NCI-H2196 treated with DMSO at 0.1 percent for 48 hours (cell line): ENCODE results near the gene CAPN3.

Source experiments
- DNase-seq: peaks from one replicate; lab custom pipeline; 2025; ENCODE audit not compliant: unreplicated experiment; lab: John Stamatoyannopoulos, UW

The CAPN3 gene

GRCh38 chr15:42355291-42355690, 4.0 kb upstream of the CAPN3 start:
- no peak for DNase-seq

- DNase-seq, result no peak
These were observed 2.5 kb upstream of the CAPN3 start for GRCh38 chr15:42356851-42357250.

GRCh38 chr15:42358141-42358540, 1.2 kb upstream of the CAPN3 start:
- no peak for DNase-seq

GRCh38 chr15:42359985-42360384, 684 bp downstream of the CAPN3 start:
- DNase-seq, result no peak

- DNase-seq, result no peak
These were observed 1.3 kb downstream of the CAPN3 start for GRCh38 chr15:42360535-42361112.

GRCh38 chr15:42363487-42363886, 4.2 kb downstream of the CAPN3 start:
- DNase-seq, result no peak

GRCh38 chr15:42363942-42364341, 4.6 kb downstream of the CAPN3 start:
- DNase-seq, result no peak

- DNase-seq, result no peak
These were observed 5.2 kb downstream of the CAPN3 start for GRCh38 chr15:42364529-42364928.

GRCh38 chr15:42365921-42366550, 6.7 kb downstream of the CAPN3 start:
- DNase-seq, result no peak

- DNase-seq, result no peak
These were observed 7.7 kb downstream of the CAPN3 start for GRCh38 chr15:42367041-42367440.

- no peak for DNase-seq
These were observed 8.8 kb downstream of the CAPN3 start for GRCh38 chr15:42368096-42368495.

GRCh38 chr15:42371096-42371495, 11.8 kb downstream of the CAPN3 start:
- no peak for DNase-seq

GRCh38 chr15:42373274-42373673, 14.0 kb downstream of the CAPN3 start:
- no peak for DNase-seq

- no peak for DNase-seq
These were observed 14.6 kb downstream of the CAPN3 start for GRCh38 chr15:42373936-42374335.

GRCh38 chr15:42374810-42375209, 15.5 kb downstream of the CAPN3 start:
- no peak for DNase-seq

- DNase-seq, result no peak
These were observed 16.0 kb downstream of the CAPN3 start for GRCh38 chr15:42375252-42375651.

GRCh38 chr15:42375941-42376340, 16.6 kb downstream of the CAPN3 start:
- DNase-seq, result no peak

GRCh38 chr15:42378011-42378410, 18.7 kb downstream of the CAPN3 start:
- DNase-seq, result no peak

- no peak for DNase-seq
These were observed 25.3 kb downstream of the CAPN3 start for GRCh38 chr15:42384597-42384996.

GRCh38 chr15:42385206-42385979, 26.1 kb downstream of the CAPN3 start:
- DNase-seq, result no peak

- DNase-seq, result no peak
These were observed 26.8 kb downstream of the CAPN3 start for GRCh38 chr15:42385980-42386700.

GRCh38 chr15:42387603-42388002, 28.3 kb downstream of the CAPN3 start:
- DNase-seq, result no peak
